ENCODE data around the gene GRB14.
"Not testable (repeated sequence)": the region's sequence is repeated elsewhere in the genome, so short reads cannot be mapped to it uniquely, and the experiment has no call there.

Gene GRB14

GRCh38 chr2:164554487-164554886 is 66.8 kb downstream of the GRB14 start:
- no peak for DNase-seq

DNA sequence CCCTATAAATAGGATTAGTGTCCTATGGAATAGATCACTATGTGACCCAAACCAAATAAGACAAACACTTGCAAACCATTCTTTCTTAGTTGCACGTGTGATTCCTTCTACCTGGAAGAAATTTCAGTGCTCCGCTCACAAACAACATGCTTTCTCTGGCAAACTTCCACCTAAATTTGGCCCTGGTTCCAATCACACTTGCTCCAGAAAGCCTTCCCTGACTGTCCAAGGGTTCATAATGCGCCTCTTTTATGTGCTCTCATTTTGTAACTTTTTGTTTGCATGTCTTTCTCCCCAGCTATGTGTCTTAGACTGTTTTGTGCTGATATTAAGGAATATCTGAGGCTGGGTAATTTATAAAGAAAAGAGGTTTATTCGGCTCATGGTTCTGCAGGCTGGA is 69.8 kb downstream of the GRB14 start:
- no peak for DNase-seq

- not testable (repeated sequence) for DNase-seq
These were observed 71.6 kb downstream of the GRB14 start for GRCh38 chr2:164549705-164550104.

- no peak for DNase-seq
These were observed 75.8 kb downstream of the GRB14 start for GRCh38 chr2:164545484-164545883.

DNA sequence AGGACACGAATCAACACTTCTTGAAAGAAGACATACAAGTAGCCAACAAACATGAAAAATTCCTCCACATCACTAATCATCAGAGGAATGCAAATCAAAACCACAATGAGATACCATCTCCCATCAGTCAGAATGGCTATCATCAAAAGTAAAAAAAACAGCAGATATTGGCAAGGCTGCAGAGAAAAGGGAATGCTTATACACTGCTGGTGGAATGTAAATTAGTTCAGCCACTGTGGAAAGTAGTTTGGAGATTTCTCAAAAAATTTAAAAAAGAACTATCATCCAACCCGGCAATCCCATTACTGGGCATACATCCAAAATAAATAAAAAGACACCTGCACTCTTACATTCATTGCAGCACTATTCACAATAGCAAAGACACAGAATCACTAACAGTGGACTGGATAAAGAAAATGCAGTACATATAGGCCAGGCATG is 78.7 kb downstream of the GRB14 start:
- DNase-seq: no peak

- DNase-seq: no peak
These were observed 82.9 kb downstream of the GRB14 start for GRCh38 chr2:164538240-164538866.

- DNase-seq: no peak
These were observed 85.8 kb downstream of the GRB14 start for GRCh38 chr2:164535280-164536025.

- DNase-seq: no peak
These were observed 90.8 kb downstream of the GRB14 start for GRCh38 chr2:164530464-164530863.

- DNase-seq: no peak
These were observed 97.6 kb downstream of the GRB14 start for GRCh38 chr2:164523726-164524125.

DNA sequence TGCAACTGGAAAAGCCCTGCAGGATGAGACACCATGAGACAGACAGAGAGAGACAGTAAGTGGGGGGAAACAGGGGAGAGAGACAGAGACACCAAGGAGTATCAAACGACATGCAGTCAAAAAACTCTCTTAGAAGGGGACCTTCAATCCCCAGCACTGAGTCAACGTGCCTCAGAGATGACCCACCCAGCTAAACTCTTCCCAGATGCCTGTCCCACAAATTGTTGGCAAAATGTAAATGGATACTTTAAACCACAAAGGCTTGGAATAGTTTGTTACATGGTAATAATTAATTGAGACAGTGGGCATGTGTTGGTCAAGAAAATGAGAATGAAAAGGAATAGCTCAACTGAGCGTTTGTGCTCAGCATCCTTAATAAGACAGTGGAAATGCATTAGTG is 98.3 kb downstream of the GRB14 start:
- DNase-seq: no peak

DNA sequence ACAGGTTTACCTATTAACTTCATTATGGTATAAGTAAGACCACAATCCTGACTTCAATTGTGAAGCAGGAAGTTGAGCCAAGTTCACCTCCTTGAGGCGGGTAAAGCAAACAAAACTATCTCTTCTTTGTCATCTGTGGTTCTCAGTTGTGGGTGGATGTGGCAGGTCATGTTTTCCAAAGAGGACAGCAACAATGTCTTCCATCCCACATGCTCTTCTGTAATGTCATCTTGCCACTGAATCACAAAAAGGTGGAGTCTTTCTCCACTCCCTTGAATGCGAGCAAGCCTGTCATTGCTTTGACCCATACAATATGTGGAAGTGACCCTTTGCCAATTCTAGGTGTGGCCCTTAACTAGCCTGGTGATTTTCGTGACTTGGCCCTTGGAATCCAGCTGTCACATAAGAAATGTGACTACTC is 98.7 kb downstream of the GRB14 start:
- no peak for DNase-seq

DNA sequence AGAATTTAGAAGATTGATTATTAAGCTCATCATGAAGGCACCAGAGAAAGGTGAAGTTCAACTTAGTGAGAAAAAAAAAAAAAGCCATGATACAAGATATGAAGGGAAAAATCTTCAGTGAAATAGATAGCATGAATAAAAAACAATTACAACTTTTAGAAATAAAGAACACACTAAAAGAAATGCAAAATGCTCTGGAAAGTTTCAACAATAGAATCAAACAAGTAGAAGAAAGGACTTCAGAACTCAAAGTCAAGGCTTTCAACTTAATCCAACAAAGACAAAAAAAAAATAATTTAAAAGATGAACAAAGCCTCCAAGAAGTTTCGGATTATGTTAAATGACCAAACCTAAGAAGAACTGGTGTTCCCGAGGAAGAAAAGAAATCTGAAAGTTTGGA is 105.5 kb downstream of the GRB14 start:
- no peak for DNase-seq

DNA sequence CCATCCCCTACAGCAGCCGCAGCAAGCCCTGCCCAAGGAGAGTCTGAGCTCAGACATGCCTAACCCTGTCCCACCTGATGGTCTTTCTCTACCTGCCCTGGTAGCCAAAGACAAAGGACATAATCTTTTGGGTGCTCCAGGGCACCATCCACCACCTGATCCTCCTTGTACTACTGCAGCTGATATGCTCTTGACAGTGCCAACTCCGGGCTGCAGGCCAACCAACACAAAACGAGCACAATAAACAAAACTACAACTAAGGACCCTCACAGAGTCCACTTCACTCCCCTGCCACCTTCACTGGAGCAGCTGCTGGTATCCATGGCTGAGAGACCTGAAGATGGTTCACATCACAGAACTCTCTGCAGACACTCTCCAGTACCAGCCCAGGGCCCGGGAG is 106.3 kb downstream of the GRB14 start:
- DNase-seq: no peak

DNA sequence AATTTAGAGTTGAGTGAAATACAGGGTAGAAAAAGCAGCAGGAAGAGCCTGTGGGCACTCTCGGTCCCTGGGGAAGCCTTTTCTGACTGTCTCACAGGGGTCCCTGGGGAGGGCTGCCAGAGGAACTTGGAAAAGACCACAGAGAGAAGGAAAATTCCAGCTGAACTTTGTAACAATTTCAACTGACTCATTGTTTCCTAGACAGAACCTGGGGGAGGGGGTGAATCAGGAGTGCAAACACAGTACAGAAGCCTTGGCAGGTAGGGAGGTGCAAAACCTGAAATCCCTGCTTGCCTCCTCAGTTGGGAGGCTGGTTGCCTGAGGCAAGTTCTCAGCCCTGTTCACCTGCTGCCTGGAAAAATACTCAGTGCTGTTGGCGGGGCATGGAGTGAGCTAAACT is 106.8 kb downstream of the GRB14 start:
- no peak for DNase-seq

DNA sequence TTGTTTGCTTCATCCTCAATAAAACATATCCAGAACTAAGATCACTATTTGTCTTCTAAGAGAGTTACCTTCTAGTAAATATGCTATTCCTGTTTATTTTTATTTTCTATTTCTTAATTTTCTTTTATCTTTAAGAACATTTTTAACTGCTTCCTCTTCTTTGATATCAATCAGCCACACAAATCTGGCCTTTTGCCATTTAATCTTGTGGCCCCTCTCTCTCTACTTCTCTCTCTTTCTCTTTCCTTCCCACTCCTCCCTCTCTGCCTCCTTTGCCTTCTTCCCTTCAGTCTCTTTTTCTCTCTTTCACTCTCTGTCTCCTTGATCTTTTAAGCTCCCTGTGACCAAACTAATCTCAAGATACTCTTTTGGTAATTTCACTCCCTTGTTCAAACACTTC is 108.4 kb downstream of the GRB14 start:
- no peak for DNase-seq

DNA sequence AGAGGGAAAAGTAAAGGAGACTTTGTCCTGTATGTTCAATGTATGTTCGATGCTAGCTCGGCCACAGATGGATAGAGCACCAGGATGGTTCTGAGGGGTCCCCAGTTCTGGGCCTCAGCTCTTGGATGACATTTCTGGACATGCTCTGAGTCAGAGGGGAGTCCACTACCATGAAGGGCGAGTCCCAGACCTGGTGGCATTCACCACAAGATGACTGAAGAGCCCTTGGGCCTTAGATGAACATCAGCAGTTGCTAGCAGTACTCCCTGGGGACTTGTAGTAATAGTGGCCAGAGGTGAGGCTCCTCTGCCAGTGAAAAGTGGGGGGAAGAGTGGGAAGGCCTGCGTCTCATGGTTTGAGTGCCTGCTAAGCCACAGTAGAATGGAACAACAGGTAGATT is 109.5 kb downstream of the GRB14 start:
- DNase-seq: no peak

GRCh38 chr2:164510895-164511294 is 110.4 kb downstream of the GRB14 start:
- DNase-seq: no peak

GRCh38 chr2:164509137-164509877 is 112.0 kb downstream of the GRB14 start:
- DNase-seq: no peak

- DNase-seq: no peak
These were observed 117.0 kb downstream of the GRB14 start for GRCh38 chr2:164504253-164504652.

DNA sequence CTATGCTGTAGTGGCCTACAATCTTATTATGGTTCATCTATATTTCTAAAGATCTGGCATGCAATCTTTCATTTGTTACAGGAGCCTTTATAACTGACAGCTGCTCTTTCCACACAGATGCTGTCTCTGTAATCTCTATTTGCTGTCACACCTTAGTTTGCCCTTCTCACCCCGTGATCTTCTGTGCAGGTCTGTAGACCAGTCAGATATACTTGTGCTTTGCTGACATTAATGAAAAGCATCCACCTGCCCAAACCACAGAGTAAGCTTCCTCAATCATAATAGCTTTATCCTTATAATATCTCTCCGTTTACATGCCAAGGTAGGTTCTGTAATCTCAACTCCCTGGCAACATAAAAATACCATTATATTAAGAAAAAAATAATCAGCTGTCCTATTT is 122.4 kb downstream of the GRB14 start:
- no peak for DNase-seq

- no peak for DNase-seq
These were observed 124.4 kb downstream of the GRB14 start for GRCh38 chr2:164496881-164497280.

- no peak for DNase-seq
These were observed 124.9 kb downstream of the GRB14 start for GRCh38 chr2:164496421-164496820.

DNA sequence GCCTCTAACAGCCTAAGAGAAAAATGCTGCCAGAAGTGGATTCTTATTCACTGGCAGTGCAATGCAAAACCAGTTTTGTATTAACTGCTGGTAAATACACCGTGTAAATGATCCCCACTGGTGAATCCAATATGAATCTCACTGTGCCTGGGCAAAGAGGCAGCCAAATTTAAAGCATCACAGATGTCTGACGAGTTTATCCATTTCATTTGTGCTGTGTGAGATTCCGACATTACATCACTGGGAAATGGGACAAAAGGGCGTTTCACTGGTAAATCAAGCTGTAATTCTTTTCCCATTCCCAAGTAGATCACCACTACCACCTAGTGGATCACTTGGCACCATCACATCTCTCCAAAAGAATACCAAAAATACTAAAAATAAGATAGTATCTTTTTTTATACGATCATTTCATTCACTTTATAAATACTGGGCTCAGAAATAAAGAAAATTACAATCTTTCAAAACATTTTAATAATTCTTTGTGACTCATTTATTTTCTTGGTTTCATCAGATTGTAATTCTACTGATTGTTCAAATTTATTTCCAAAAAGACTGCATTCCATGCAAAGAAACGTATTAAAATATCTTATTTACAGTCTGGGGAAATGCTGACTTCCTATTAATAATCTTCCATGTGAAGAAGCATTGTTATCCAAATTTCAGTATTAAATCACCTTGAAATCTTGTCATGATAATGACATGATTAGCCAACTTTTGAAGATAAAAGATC is 125.6 kb downstream of the GRB14 start:
- DNase-seq: no peak

All from activated T-cell treated with anti-CD3 and anti-CD28 coated beads for 4 hours (primary cell).